Hindlimb muscle (tissue), 1 donor: Measurements from ENCODE around the gene OGFRL1. TPM values are rescaled to one million over a fixed set of nuclear protein-coding genes. Genes with fewer than 3 reads are reported as not detected.

ENCODE experiments used
- DNase-seq: peaks from one replicate; pipeline ENCODE4 v3.0.0-alpha.2; 2013
- polyA plus RNA-seq: library from polyadenylated mRNA; unstranded; fragments of 120-200 nt; gene quantifications from one replicate; pipeline ENCODE4 v1.2.1, GENCODE V29; 2013; ENCODE audit not compliant: insufficient read length

OGFRL1 gene
- polyA plus RNA-seq, 1 donor = 9.8 TPM

DNA sequence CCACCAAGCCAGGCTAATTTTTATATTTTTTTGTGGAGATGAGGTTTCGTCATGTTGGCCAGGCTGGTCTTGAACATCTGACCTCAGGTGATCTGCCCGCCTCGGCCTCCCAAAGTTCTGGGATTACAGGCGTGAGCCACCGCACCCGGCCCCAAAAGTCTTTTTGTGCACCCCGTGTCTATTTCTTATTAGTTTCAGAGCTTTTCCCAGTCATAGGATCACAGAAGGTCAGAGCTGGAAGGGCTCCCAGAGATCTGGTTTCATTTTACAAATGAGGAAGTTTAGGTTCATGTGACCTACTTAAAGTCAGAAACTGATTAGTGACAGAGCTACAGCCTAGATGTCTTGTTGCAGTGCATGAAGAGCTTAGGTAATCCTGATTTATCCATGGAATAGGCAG is 1.6 kb upstream of the OGFRL1 start:
- peak; percentile 63 for DNase-seq

DNA sequence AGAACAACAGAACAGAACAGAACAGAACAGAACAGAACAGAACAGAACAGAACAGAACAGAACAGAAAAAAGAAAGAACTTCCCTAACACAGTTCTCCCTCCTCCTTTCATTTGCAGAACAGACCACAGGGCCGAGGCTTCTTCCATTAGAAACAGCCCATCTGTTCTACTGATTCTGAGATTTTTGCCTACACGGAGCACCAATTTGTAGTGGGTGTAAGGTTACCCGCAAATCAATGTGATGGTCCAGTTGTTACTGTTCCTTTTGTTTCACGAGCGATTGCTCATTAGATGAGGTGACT is 734 bp upstream of the OGFRL1 start:
- DNase-seq = no peak

- DNase-seq = peak; percentile 24
Observed at GRCh38 chr6:71289039-71289801, 609 bp downstream of the OGFRL1 start.

DNA sequence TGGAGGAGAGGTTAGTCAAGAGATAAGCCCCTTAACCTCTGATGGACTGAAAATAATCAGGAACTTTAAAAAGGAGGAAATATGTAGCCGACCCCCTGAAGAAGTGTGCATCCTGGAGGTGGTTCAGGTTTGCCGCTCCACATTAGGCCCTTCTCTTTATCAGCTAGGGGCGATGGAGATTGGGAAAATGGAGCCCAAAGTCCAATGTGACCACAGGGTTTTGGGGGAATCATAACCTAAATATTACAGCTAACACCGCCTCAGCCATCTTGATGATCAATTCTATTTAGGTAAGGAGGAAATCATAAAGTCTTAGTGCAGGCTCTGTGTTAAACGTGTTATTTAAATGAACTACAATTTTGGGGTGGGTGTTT is 1.2 kb downstream of the OGFRL1 start:
- no peak for DNase-seq

DNA sequence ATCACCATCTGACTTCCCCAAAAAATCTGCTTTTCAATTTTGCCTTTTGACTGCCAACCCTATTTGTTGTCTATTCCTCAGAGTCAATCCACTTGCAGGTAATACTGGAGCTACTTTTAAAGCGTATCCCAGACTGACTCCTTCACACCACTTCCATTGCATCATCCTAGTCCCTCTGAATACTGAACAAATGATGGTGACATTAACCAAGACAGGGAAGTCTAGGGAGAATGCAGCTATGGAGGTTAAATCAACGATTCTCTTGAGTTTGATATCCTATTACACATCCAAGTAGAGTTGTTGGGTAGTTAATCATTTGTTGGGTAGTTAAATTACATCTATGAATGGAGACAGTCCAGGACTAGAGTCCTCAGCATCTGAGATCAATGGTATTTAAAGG is 2.0 kb downstream of the OGFRL1 start:
- no peak for DNase-seq

DNA sequence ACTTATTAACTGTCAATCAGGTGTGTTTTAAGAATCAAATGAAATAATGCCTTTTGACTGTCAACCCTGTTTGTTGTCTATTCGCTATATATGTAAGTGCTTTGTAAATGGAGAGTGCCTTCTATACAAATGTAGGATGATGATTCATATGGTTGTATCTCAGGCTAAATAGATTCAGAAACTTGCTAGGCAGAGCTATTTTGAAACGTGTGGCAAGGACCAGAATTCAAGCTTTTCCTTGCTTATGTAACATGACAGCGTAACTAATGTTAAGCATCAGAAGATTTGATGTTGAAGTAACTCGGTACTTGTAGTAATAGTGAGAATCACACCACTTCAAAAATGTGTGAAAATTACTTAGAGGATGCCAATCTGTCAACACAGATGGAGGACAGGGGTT is 3.4 kb downstream of the OGFRL1 start:
- DNase-seq = no peak

- no peak for DNase-seq
Observed at GRCh38 chr6:71294121-71294523, 5.5 kb downstream of the OGFRL1 start.

DNA sequence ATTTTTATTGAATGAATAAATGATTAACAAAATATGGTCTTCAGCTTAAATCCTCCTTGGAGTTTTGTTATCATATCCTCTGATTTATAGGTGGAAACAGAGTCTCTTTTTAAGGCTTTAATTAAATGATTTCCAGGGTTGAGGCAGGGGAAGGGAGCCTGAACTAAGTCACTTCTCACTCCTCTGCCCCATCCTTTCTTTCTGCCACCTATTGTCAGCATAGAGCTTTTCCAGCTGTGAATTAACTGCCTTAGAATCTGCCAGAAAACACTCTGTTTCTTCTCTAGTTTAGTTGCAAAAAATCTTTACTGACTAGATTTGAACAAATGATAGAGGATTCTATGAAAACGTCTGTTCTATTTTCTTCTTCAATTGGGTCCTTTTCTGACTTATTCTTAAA is 9.8 kb downstream of the OGFRL1 start:
- no peak for DNase-seq

- DNase-seq = no peak
Observed at GRCh38 chr6:71299541-71300470, 11.2 kb downstream of the OGFRL1 start.

- no peak for DNase-seq
Observed at GRCh38 chr6:71300561-71301168, 12.1 kb downstream of the OGFRL1 start.

GRCh38 chr6:71301546-71301945 is 12.9 kb downstream of the OGFRL1 start:
- DNase-seq = no peak

- no peak for DNase-seq
Observed at GRCh38 chr6:71309656-71310055, 21.0 kb downstream of the OGFRL1 start.

DNA sequence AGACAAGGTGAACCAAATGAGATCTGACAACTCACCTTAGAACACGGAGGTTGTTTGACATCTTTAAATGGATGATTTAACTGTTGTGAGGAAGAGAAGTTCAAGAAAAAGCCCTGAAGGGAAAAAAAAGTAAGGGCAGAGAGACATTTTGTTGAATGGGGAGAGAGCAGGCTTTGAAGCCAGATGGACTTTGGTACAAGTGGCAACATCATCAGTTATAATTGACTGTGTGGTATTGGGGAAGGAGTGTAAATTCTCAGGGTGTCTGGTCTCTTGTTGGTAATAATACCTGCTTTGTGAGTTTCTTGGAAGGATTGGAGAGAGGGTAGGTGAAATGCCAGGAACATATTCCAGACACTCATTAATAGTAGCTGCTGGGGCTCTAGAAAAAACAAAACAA is 21.6 kb downstream of the OGFRL1 start:
- no peak for DNase-seq

DNA sequence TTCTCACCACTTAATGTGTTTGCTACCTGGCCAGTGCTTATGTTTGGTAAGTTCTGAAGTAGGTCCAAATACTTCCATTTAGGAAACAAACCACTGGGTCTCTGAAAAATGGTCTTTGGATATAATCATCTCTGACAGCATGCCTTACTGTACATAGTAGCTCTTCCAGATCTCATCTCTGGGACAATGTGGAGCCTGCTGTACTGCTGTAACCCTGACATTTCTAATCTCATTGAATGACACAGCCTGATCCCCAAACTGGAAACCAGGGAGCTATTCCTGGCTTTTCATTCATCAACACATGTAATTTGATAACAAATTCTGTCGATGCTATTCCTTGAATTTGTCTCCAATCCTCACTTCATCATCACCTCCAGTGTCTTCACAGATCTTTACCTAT is 23.5 kb downstream of the OGFRL1 start:
- no peak for DNase-seq

GRCh38 chr6:71317441-71317840 is 28.8 kb downstream of the OGFRL1 start:
- no peak for DNase-seq

GRCh38 chr6:71320041-71320440 is 31.4 kb downstream of the OGFRL1 start:
- no peak for DNase-seq

DNA sequence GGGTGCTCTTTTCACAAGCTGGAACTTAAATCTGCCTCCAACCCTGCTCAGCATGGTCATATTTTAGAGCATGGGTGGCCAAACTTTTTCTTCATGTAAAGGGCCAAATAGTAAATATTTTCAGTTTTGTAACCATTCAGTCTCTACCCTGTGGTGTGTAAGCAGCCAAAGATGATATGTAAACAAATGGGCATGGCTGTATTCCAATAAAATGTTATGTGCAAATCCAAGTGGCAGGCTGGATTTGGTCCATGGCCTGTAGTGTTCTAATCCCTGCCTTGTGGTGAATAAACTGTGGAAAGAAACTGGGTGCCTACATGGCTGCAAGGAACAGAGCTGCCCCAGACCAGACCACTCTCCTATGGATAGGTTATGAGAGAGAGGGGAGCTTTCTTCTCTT is 32.7 kb downstream of the OGFRL1 start:
- no peak for DNase-seq

GRCh38 chr6:71324194-71324785 is 35.7 kb downstream of the OGFRL1 start:
- no peak for DNase-seq

DNA sequence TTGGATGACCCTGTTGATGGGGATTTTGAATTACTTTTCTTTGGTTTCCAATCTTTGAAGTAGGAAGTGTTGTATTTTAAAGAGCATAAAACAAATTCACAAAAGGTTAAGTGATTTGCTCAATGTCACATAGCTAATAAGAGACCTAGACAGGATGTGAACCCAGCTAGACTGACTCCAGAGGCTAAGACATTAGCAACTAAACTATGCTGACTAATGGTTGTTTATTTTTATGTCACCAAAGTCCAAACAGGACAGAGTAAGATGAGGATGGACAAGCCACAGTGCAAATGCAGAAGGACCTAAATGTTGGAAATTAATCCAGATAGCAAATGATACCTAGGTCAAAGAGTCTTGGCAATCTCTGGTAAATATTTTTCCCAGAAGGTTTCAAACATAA is 38.0 kb downstream of the OGFRL1 start:
- DNase-seq = no peak

- no peak for DNase-seq
Observed at GRCh38 chr6:71330501-71330900, 41.9 kb downstream of the OGFRL1 start.

- no peak for DNase-seq
Observed at GRCh38 chr6:71332012-71332411, 43.4 kb downstream of the OGFRL1 start.

DNA sequence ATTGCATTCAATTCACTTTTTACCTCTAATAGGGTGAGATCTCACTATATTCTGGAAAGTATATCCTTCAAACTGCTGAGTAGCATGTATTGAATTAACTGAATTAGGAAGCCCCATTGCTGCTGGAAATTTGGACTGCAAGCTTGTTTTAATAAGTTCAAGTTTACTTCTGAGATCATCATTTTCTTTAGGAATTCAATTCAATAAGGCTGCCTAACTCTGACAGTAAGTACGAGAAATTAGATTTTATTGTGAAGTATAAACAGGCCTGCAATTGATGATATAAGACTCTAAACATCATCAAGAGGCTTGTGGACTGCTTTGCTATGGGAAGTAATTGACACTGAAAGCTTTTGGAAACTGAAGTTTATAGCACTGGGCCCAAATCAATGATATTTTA is 44.4 kb downstream of the OGFRL1 start:
- DNase-seq = no peak

GRCh38 chr6:71333697-71334096 is 45.1 kb downstream of the OGFRL1 start:
- DNase-seq = no peak
